DND-41 (cell line): ENCODE data around the gene INO80D.
"Not testable (repeated sequence)": the region's sequence is repeated elsewhere in the genome, so short reads cannot be mapped to it uniquely, and the experiment has no call there.

Experiments used
- CTCF ChIP-seq: IDR thresholded peaks from 2 replicates; pipeline ENCODE4 v1.5.1; 2012; ENCODE audit warnings: borderline replicate concordance, low read length, moderate library complexity, mild to moderate bottlenecking; ENCODE audit not compliant: poor library complexity, severe bottlenecking; ENCODE audit errors: extremely low read depth
- EZH2 ChIP-seq: IDR thresholded peaks from 3 replicates; pipeline ENCODE4 v1.6.1; 2012; ENCODE audit warnings: borderline replicate concordance, low read depth, mild to moderate bottlenecking, moderate library complexity, low read length, inconsistent platforms; ENCODE audit not compliant: severe bottlenecking

GRCh38 chr2:205986334-205986733 is 99.6 kb downstream of the INO80D start:
- TF ChIP-seq CTCF, EZH2: not testable (repeated sequence)
